Measurements from ENCODE around the gene FOXD4L6.
"Not testable (repeated sequence)": the region's sequence is repeated elsewhere in the genome, so short reads cannot be mapped to it uniquely, and the experiment has no call there.

Gene FOXD4L6

GRCh38 chr9:41086685-41087084 is 41.8 kb downstream of the FOXD4L6 start:
- not testable (repeated sequence) for H3K4me3 ChIP-seq (ENCODE audit: insufficient read depth, low read depth, low read length, poor library complexity, severe bottlenecking); H3K27ac ChIP-seq (ENCODE audit: insufficient read depth, low read length, poor library complexity, severe bottlenecking); H3K36me3 ChIP-seq (ENCODE audit: control insufficient read depth, insufficient read depth, low read length); H3K9me3 ChIP-seq (ENCODE audit: control insufficient read depth, low read length); H3K27me3 ChIP-seq (replicated peaks; ENCODE audit: control insufficient read depth, insufficient read depth, low read length, poor library complexity, severe bottlenecking); H3K4me1 ChIP-seq (ENCODE audit: control insufficient read depth, insufficient read depth, low read length, poor library complexity, severe bottlenecking); DNase-seq

DNA sequence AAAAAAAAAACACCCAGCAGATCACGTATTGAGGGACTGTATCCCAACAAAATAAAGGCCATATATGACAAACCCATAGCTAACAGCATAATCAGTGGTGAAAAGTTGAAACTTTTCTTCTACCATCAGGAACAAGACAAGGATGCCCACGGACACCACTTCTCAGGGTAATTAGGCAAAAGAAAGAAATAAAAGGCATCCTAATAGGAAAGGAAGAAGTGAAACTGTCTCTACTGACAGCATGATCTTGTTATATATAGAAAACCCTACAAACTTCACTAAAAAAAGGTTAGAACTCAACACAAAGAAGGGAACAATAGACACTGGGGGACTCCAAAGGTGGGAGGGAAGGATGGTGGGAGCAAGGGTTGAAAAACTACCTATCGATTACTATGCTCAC is 42.3 kb downstream of the FOXD4L6 start:
- not testable (repeated sequence) for H3K27ac ChIP-seq (ENCODE audit: insufficient read depth, low read length, poor library complexity, severe bottlenecking); H3K4me1 ChIP-seq (ENCODE audit: control insufficient read depth, insufficient read depth, low read length, poor library complexity, severe bottlenecking); H3K4me3 ChIP-seq (ENCODE audit: insufficient read depth, low read depth, low read length, poor library complexity, severe bottlenecking); H3K9me3 ChIP-seq (ENCODE audit: control insufficient read depth, low read length); H3K36me3 ChIP-seq (ENCODE audit: control insufficient read depth, insufficient read depth, low read length); H3K27me3 ChIP-seq (replicated peaks; ENCODE audit: control insufficient read depth, insufficient read depth, low read length, poor library complexity, severe bottlenecking); DNase-seq

DNA sequence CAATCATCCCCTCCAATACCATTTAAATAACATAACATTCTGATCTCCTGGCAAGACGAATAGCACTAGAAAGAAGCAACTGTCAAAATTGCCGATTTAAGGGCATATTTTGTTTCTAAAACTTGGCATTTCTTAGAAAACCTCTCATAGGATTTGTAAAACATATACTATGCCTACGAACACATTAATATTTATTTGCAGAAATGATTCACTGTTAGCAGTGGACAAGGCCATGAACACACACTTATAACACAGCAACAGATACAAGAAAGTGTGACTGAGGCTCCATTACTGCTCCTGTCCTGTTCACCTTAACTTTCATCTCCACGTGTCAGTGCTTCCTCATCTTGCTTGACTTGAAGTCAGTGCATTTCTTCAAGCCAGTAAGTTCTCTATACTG is 46.1 kb downstream of the FOXD4L6 start:
- not testable (repeated sequence) for H3K36me3 ChIP-seq (ENCODE audit: control insufficient read depth, insufficient read depth, low read length); H3K4me1 ChIP-seq (ENCODE audit: control insufficient read depth, insufficient read depth, low read length, poor library complexity, severe bottlenecking); H3K27me3 ChIP-seq (replicated peaks; ENCODE audit: control insufficient read depth, insufficient read depth, low read length, poor library complexity, severe bottlenecking); H3K9me3 ChIP-seq (ENCODE audit: control insufficient read depth, low read length); H3K4me3 ChIP-seq (ENCODE audit: insufficient read depth, low read depth, low read length, poor library complexity, severe bottlenecking); H3K27ac ChIP-seq (ENCODE audit: insufficient read depth, low read length, poor library complexity, severe bottlenecking); DNase-seq

- H3K4me1 ChIP-seq (ENCODE audit: control insufficient read depth, insufficient read depth, low read length, poor library complexity, severe bottlenecking); H3K27me3 ChIP-seq (replicated peaks; ENCODE audit: control insufficient read depth, insufficient read depth, low read length, poor library complexity, severe bottlenecking); H3K36me3 ChIP-seq (ENCODE audit: control insufficient read depth, insufficient read depth, low read length); H3K27ac ChIP-seq (ENCODE audit: insufficient read depth, low read length, poor library complexity, severe bottlenecking); DNase-seq; H3K4me3 ChIP-seq (ENCODE audit: insufficient read depth, low read depth, low read length, poor library complexity, severe bottlenecking); H3K9me3 ChIP-seq (ENCODE audit: control insufficient read depth, low read length): not testable (repeated sequence)
Observed at GRCh38 chr9:41079464-41079863, 49.0 kb downstream of the FOXD4L6 start.

DNA sequence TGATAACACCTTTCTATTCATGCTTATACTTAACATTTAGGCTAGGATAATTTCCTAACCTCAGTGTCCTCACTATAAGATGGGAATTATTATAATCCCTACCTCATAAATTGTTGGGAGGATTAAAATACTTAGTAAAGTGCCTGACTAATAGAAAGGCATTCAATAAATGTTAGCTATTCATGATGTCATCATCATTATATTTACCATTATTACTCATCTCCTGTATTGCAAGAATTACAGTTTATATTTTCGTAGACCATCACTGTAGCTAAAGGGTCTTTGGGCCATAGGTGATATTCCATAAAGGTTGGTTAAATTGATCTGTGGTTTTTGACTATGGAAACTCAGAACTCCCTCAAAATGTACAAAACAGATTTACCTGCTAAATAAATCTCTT is 50.9 kb downstream of the FOXD4L6 start:
- H3K4me1 ChIP-seq (ENCODE audit: control insufficient read depth, insufficient read depth, low read length, poor library complexity, severe bottlenecking); H3K27me3 ChIP-seq (replicated peaks; ENCODE audit: control insufficient read depth, insufficient read depth, low read length, poor library complexity, severe bottlenecking); DNase-seq; H3K27ac ChIP-seq (ENCODE audit: insufficient read depth, low read length, poor library complexity, severe bottlenecking); H3K36me3 ChIP-seq (ENCODE audit: control insufficient read depth, insufficient read depth, low read length); H3K4me3 ChIP-seq (ENCODE audit: insufficient read depth, low read depth, low read length, poor library complexity, severe bottlenecking); H3K9me3 ChIP-seq (ENCODE audit: control insufficient read depth, low read length): not testable (repeated sequence)
